Left hindlimb (tissue), 1 donor: ENCODE data around the gene SETD7.

Experiments
- DNase-seq: peaks from one replicate; pipeline ENCODE4 v3.0.0-alpha.2; 2018

SETD7 gene

GRCh38 chr4:139547979-139548378 lies 8.0 kb downstream of the SETD7 start:
- DNase-seq = no peak

GRCh38 chr4:139540632-139541031 lies 15.4 kb downstream of the SETD7 start:
- no peak for DNase-seq

- no peak for DNase-seq
These were observed 15.9 kb downstream of the SETD7 start for GRCh38 chr4:139540161-139540560.

GRCh38 chr4:139537292-139537691 lies 18.7 kb downstream of the SETD7 start:
- no peak for DNase-seq

- no peak for DNase-seq
These were observed 20.2 kb downstream of the SETD7 start for GRCh38 chr4:139535871-139536234.

- no peak for DNase-seq
These were observed 20.7 kb downstream of the SETD7 start for GRCh38 chr4:139535228-139535870.

- DNase-seq = no peak
These were observed 21.6 kb downstream of the SETD7 start for GRCh38 chr4:139534287-139534950.

- DNase-seq = no peak
These were observed 22.5 kb downstream of the SETD7 start for GRCh38 chr4:139533511-139533910.

GRCh38 chr4:139532947-139533346 lies 23.1 kb downstream of the SETD7 start:
- no peak for DNase-seq

- no peak for DNase-seq
These were observed 25.1 kb downstream of the SETD7 start for GRCh38 chr4:139530833-139531427.

GRCh38 chr4:139528377-139529005 lies 27.5 kb downstream of the SETD7 start:
- peak; percentile 71 for DNase-seq

- no peak for DNase-seq
These were observed 29.1 kb downstream of the SETD7 start for GRCh38 chr4:139526928-139527327.

- no peak for DNase-seq
These were observed 30.6 kb downstream of the SETD7 start for GRCh38 chr4:139525414-139525813.

- no peak for DNase-seq
These were observed 31.9 kb downstream of the SETD7 start for GRCh38 chr4:139524062-139524631.

- DNase-seq = no peak
These were observed 32.9 kb downstream of the SETD7 start for GRCh38 chr4:139523076-139523475.

- no peak for DNase-seq
These were observed 33.6 kb downstream of the SETD7 start for GRCh38 chr4:139522457-139522856.

- no peak for DNase-seq
These were observed 34.1 kb downstream of the SETD7 start for GRCh38 chr4:139521754-139522401.

GRCh38 chr4:139515531-139515958 lies 40.5 kb downstream of the SETD7 start:
- no peak for DNase-seq

- DNase-seq = no peak
These were observed 41.5 kb downstream of the SETD7 start for GRCh38 chr4:139514382-139515059.

GRCh38 chr4:139511320-139511719 lies 44.7 kb downstream of the SETD7 start:
- no peak for DNase-seq

- DNase-seq = no peak
These were observed 46.1 kb downstream of the SETD7 start for GRCh38 chr4:139509727-139510410.
